SU-DHL-6 (cell line): ENCODE measurements around the gene EEF1E1.

Source experiments
- EZH2phosphoT487 ChIP-seq: fragments of 200-600 bp; sonication (generic), shearing (Covaris generic); conservative IDR thresholded peaks from 2 replicates; pipeline ENCODE4 v1.6.1; 2018; ENCODE audit warnings: mild to moderate bottlenecking, antibody characterized with exemption, low read length, moderate library complexity, mixed read lengths
- TF ChIP-seq, protein P1 (sequence below): fragments of 200-600 bp; sonication (generic); IDR thresholded peaks from one replicate; pipeline ENCODE4 v1.5.1; 2017; ENCODE audit warnings: antibody characterized with exemption, mild to moderate bottlenecking, low read length, moderate library complexity; ENCODE audit not compliant: insufficient read depth, poor library complexity, severe bottlenecking

DNA sequence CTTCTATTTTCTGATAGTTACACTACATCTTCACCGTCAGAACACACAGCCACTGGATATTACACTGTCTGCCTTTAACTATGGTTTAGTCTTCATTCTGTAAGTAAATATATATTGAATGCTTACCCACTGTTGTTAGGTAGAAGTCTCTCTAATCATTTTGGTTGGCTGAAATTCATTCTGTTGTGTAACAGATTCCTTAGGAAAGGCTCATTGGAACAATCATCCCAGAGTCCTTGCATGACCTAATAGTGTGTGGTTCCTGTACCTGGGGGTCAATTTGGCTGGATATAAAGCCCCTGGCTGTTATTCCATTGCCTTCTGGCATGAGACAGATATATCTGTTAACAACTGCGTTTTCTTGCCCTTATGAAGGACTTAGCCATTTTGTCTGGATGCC lies 48.1 kb downstream of the EEF1E1 start:
- TF ChIP-seq, protein P1, sequence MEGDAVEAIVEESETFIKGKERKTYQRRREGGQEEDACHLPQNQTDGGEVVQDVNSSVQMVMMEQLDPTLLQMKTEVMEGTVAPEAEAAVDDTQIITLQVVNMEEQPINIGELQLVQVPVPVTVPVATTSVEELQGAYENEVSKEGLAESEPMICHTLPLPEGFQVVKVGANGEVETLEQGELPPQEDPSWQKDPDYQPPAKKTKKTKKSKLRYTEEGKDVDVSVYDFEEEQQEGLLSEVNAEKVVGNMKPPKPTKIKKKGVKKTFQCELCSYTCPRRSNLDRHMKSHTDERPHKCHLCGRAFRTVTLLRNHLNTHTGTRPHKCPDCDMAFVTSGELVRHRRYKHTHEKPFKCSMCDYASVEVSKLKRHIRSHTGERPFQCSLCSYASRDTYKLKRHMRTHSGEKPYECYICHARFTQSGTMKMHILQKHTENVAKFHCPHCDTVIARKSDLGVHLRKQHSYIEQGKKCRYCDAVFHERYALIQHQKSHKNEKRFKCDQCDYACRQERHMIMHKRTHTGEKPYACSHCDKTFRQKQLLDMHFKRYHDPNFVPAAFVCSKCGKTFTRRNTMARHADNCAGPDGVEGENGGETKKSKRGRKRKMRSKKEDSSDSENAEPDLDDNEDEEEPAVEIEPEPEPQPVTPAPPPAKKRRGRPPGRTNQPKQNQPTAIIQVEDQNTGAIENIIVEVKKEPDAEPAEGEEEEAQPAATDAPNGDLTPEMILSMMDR, result no peak
- TF ChIP-seq EZH2phosphoT487, result no peak
